KMS-11 (cell line): ENCODE measurements around the gene KRT8.

Experiments used
- H2AFZ ChIP-seq: fragments of 200-600 bp; sonication (generic); 2 replicates; pipeline ENCODE4 v1.6.1; 2016; ENCODE audit warnings: antibody characterized with exemption, mixed run types, low read depth
- H3K27ac ChIP-seq: fragments of 200-600 bp; sonication (generic); 2 replicates; pipeline ENCODE4 v1.6.1; 2016; ENCODE audit warnings: mild to moderate bottlenecking, mixed run types
- H3K27me3 ChIP-seq: fragments of 200-600 bp; sonication (generic); 2 replicates; pipeline ENCODE4 v1.6.1; 2017; ENCODE audit warnings: mild to moderate bottlenecking, low read depth, mixed run types, moderate library complexity; ENCODE audit not compliant: insufficient read depth
- H3K36me3 ChIP-seq: fragments of 200-600 bp; sonication (generic); 2 replicates; pipeline ENCODE4 v1.6.1; 2017; ENCODE audit warnings: mild to moderate bottlenecking, mixed run types; ENCODE audit not compliant: insufficient read depth
- H3K4me1 ChIP-seq: fragments of 200-600 bp; sonication (generic); 2 replicates; pipeline ENCODE4 v1.6.1; 2016; ENCODE audit warnings: mild to moderate bottlenecking, low read depth, mixed run types; ENCODE audit not compliant: poor library complexity, severe bottlenecking
- H3K4me2 ChIP-seq: fragments of 200-600 bp; sonication (generic); 2 replicates; pipeline ENCODE4 v1.7.0; 2016; ENCODE audit warnings: mild to moderate bottlenecking, mixed run types
- H3K4me3 ChIP-seq: fragments of 200-600 bp; sonication (generic); IDR thresholded peaks from 2 replicates; pipeline ENCODE4 v1.6.1; 2017; ENCODE audit warnings: low read depth, low read length, mixed read lengths; ENCODE audit not compliant: insufficient read depth
- H3K79me2 ChIP-seq: fragments of 200-600 bp; sonication (generic); 2 replicates; pipeline ENCODE4 v1.6.1; 2016; ENCODE audit warnings: low read depth, mixed run types; ENCODE audit not compliant: insufficient read depth
- H3K9ac ChIP-seq: fragments of 200-600 bp; sonication (generic); 2 replicates; pipeline ENCODE4 v1.6.1; 2016; ENCODE audit warnings: mild to moderate bottlenecking, mixed run types
- H4K20me1 ChIP-seq: fragments of 200-600 bp; sonication (generic); 2 replicates; pipeline ENCODE4 v1.6.1; 2016; ENCODE audit warnings: mild to moderate bottlenecking, mixed run types; ENCODE audit not compliant: insufficient read depth
- TF ChIP-seq, protein P1 (sequence below): fragments of 200-600 bp; sonication (generic); conservative IDR thresholded peaks from 2 replicates; pipeline ENCODE4 v1.6.1; 2017; ENCODE audit warnings: low read depth, mild to moderate bottlenecking, antibody characterized with exemption, low read length, moderate library complexity, mixed read lengths

KRT8 gene

DNA sequence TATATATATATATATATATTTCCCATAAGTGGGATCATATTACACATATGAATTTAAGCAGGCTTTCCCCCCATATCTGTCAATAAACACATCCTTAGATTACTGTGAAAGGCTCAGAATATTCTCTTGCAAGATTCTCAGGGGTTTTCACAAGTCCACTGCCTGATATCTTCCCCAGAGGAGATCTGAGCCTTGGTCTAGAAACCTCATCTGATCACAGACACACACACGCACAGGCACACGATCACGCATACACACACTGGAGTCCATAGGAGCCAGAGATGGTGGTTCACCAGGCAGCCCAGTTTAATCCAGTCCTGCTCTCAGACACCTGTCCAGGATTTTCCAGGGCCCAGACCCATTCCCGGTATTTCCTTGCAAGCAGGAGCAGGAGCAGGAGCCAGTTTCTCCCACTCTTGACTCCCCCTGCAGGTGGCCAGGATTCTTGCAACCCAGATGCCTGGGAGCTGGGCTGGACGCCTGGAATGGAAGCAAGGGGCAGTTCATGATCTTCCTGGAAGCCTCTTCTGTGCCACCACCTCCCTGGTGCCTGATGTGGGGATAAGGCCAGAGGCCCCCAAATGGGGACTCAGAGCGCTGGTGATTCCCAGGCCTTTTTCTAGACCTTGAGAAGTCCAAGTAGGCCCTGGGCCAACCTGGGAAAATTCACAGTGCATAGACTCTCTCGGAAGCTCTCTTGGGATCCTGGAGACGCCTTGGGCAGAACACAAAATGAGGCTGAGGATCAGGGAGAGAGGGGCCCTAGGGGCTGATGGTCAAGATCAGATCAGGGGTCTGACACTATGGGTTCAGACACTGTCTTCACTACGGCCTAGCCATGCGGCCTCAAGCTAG lies 39.6 kb downstream of the KRT8 start:
- Histone ChIP-seq H3K79me2 (no peaks in the 10 kb centered on the region), H2AFZ (no peak overlapping the region), H3K4me2 (no peak overlapping the region), H3K27me3 (peaks cover 6% of the 10 kb centered on the region; the same call in 1 of the 2 replicates), H4K20me1 (no peaks in the 10 kb centered on the region), H3K4me1 (peaks cover 5% of the 10 kb centered on the region), H3K36me3 (no peaks in the 10 kb centered on the region), H3K4me3 (no peak overlapping the region), H3K27ac (no peak overlapping the region), H3K9ac (no peak overlapping the region)
- TF ChIP-seq, protein P1, sequence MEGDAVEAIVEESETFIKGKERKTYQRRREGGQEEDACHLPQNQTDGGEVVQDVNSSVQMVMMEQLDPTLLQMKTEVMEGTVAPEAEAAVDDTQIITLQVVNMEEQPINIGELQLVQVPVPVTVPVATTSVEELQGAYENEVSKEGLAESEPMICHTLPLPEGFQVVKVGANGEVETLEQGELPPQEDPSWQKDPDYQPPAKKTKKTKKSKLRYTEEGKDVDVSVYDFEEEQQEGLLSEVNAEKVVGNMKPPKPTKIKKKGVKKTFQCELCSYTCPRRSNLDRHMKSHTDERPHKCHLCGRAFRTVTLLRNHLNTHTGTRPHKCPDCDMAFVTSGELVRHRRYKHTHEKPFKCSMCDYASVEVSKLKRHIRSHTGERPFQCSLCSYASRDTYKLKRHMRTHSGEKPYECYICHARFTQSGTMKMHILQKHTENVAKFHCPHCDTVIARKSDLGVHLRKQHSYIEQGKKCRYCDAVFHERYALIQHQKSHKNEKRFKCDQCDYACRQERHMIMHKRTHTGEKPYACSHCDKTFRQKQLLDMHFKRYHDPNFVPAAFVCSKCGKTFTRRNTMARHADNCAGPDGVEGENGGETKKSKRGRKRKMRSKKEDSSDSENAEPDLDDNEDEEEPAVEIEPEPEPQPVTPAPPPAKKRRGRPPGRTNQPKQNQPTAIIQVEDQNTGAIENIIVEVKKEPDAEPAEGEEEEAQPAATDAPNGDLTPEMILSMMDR, result peak; percentile 89

GRCh38 chr12:52862023-52862422 lies 42.9 kb downstream of the KRT8 start:
- Histone ChIP-seq H2AFZ (no peak overlapping the region; the same call in 1 of the 2 replicates), H3K79me2 (no peaks in the 10 kb centered on the region), H3K4me2 (no peak overlapping the region), H3K9ac (no peak overlapping the region), H3K4me3 (no peak overlapping the region), H3K27me3 (peaks cover 11% of the 10 kb centered on the region; the same call in 1 of the 2 replicates), H3K4me1 (no peaks in the 10 kb centered on the region), H4K20me1 (no peaks in the 10 kb centered on the region), H3K36me3 (no peaks in the 10 kb centered on the region), H3K27ac (no peak overlapping the region)
- TF ChIP-seq, protein P1, result no peak

DNA sequence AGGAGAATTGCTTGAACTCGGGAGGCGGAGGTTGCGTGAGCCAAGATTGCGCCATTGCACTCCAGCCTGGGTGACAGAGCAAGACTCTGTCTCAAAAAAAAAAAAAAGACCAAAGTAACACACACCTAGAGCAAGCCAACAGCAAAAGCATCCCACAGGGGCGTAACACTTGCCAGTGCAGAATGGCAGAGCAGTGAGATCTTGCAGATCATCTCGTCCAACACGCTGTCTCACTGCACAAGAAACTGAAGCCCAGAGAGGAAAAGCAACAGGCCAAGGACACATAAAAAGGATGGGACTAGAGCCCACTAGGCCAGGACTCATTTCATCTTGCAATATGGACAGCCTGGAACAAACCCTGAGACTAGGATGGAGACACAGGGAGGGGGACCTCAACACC lies 43.4 kb downstream of the KRT8 start:
- no peaks in the 10 kb centered on the region for H3K4me1 ChIP-seq
- no peak overlapping the region for H3K4me2 ChIP-seq
- peaks cover 11% of the 10 kb centered on the region; the same call in 1 of the 2 replicates for H3K27me3 ChIP-seq
- H2AFZ ChIP-seq, result no peak overlapping the region; the same call in 1 of the 2 replicates
- H3K4me3 ChIP-seq, result no peak overlapping the region
- no peak overlapping the region for H3K27ac ChIP-seq
- no peak overlapping the region for H3K9ac ChIP-seq
- TF ChIP-seq, protein P1, result no peak
- no peaks in the 10 kb centered on the region for H3K36me3 ChIP-seq
- no peaks in the 10 kb centered on the region for H3K79me2 ChIP-seq
- no peaks in the 10 kb centered on the region for H4K20me1 ChIP-seq

DNA sequence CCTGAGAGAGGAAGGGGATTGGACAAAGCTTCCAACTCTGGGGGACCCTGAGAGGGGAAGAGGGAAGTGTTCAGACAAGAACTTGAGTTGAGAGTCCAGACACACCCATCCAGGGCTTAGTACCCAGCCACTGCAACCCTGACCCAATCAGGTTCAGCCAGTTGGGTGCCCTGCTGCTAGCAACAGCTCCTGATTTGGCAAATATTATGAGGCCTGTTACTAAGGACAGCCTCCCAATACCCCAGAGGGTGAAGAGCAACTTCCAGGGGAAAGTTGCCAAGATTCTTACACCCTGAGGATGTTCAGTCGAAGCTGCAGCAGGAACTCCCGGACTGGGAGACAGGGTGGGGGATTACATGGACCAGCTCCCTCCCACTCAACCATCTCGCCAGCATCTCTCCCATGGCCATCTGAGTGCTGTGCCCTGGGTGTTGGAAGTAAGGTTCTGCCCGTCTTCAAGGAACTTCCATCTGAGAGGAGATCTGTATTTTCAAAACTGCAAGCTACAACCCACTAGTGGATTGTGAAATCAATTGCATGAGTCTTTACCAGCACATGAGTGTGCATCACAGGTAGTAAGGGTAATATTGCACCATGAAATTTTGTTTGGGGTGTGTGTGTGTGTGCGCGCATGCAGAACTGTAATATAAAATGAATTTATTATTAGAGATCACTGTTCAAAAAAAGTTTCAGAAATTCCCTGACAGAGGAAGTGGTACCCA lies 44.6 kb downstream of the KRT8 start:
- TF ChIP-seq, protein P1, result no peak
- Histone ChIP-seq H3K9ac (no peak overlapping the region), H3K36me3 (no peaks in the 10 kb centered on the region), H2AFZ (no peak overlapping the region), H3K79me2 (no peaks in the 10 kb centered on the region), H4K20me1 (no peaks in the 10 kb centered on the region), H3K4me3 (no peak overlapping the region), H3K27me3 (peaks cover 11% of the 10 kb centered on the region; the same call in 1 of the 2 replicates), H3K4me2 (no peak overlapping the region), H3K27ac (no peak overlapping the region), H3K4me1 (no peaks in the 10 kb centered on the region)
